CD14-positive monocyte (primary cell): ENCODE results near the gene GFPT2. TPM values are rescaled to one million over a fixed set of nuclear protein-coding genes. Genes with fewer than 3 reads are reported as not detected.

Experiments
- DNase-seq, 3 donors: peaks; one replicate each; pipeline ENCODE4 v3.0.0-alpha.2; 2011 to 2022
- H2AFZ ChIP-seq: 2 replicates; pipeline ENCODE4 v1.6.0; 2012; ENCODE audit warnings: mild to moderate bottlenecking, low read depth, low read length, inconsistent platforms; ENCODE audit not compliant: insufficient read depth, poor library complexity, severe bottlenecking
- H3K27ac ChIP-seq, 2 donors: 1 replicate in 1 of 2; 2 replicates in 1 of 2; pipeline ENCODE4 v1.5.1; 2012 to 2013; ENCODE audit warnings: low read length in 2 of 2, control low read depth in 1 of 2, inconsistent platforms in 1 of 2, low read depth in 1 of 2, mild to moderate bottlenecking in 1 of 2
- H3K27me3 ChIP-seq, 2 donors: one replicate each; pipeline versions ENCODE4 v1.6.0 to v1.6.1; 2011 to 2013; ENCODE audit warnings: low read length in 2 of 2; ENCODE audit not compliant: control insufficient read depth in 2 of 2, insufficient read depth in 2 of 2
- H3K36me3 ChIP-seq, 2 donors: replicated peaks in 1 of 2; 1 replicate in 1 of 2; 2 replicates in 1 of 2; pipeline versions ENCODE4 v1.5.1 to v1.6.1; 2012 to 2013; ENCODE audit warnings: low read length in 2 of 2, control low read depth in 1 of 2, inconsistent platforms in 1 of 2, mild to moderate bottlenecking in 1 of 2; ENCODE audit not compliant: insufficient read depth in 2 of 2, control insufficient read depth in 1 of 2
- H3K4me1 ChIP-seq, 2 donors: 1 replicate in 1 of 2; 2 replicates in 1 of 2; pipeline versions ENCODE4 v1.5.1 to v1.6.1; 2012 to 2013; ENCODE audit warnings: low read length in 2 of 2, control low read depth in 1 of 2, inconsistent platforms in 1 of 2, mild to moderate bottlenecking in 1 of 2, moderate library complexity in 1 of 2; ENCODE audit not compliant: insufficient read depth in 2 of 2, control insufficient read depth in 1 of 2
- H3K4me2 ChIP-seq: replicated peaks from 2 replicates; pipeline ENCODE3; 2012; ENCODE audit warnings: low read length, moderate library complexity, mild to moderate bottlenecking; ENCODE audit not compliant: poor library complexity, severe bottlenecking; ENCODE audit errors: extremely low read depth
- H3K4me3 ChIP-seq, 3 experiments: fragments of 200-600 bp in 1 of 3; sonication (generic) in 1 of 3; replicated peaks in 1 of 3; 1 replicate in 2 of 3; 2 replicates in 1 of 3; pipeline ENCODE4 v1.5.1; 2011 to 2013; ENCODE audit warnings: low read length in 3 of 3, mild to moderate bottlenecking in 3 of 3, control low read depth in 2 of 3, low read depth in 2 of 3, inconsistent platforms in 1 of 3, moderate library complexity in 1 of 3
- H3K79me2 ChIP-seq: 2 replicates; pipeline ENCODE4 v1.6.0; 2012; ENCODE audit warnings: mild to moderate bottlenecking, control low read depth, inconsistent platforms, low read length, moderate library complexity; ENCODE audit not compliant: insufficient read depth
- H3K9ac ChIP-seq: 2 replicates; pipeline ENCODE4 v1.6.0; 2017; ENCODE audit warnings: low read length, mild to moderate bottlenecking; ENCODE audit not compliant: insufficient read depth, poor library complexity, severe bottlenecking
- H3K9me3 ChIP-seq, 2 donors: replicated peaks in 1 of 2; 1 replicate in 1 of 2; 2 replicates in 1 of 2; pipeline versions ENCODE4 v1.5.1 to v1.6.1; 2012 to 2013; ENCODE audit warnings: low read length in 2 of 2, control low read depth in 1 of 2; ENCODE audit not compliant: control insufficient read depth in 1 of 2, insufficient read depth in 1 of 2
- H4K20me1 ChIP-seq: 2 replicates; pipeline ENCODE4 v1.6.0; 2012; ENCODE audit warnings: mild to moderate bottlenecking, low read length, control low read depth, moderate library complexity; ENCODE audit not compliant: insufficient read depth
- H3K27ac Mint-ChIP-seq, 7 donors: one replicate each; pipeline ENCODE4 v1.8.0; 2020; ENCODE audit warnings: mild to moderate bottlenecking in 7 of 7, mixed read lengths in 7 of 7, moderate library complexity in 6 of 7, inconsistent platforms in 2 of 7
- H3K27me3 Mint-ChIP-seq, 3 donors: one replicate each; pipeline ENCODE4 v1.8.0; 2021 to 2022; ENCODE audit warnings: low read depth in 3 of 3, mild to moderate bottlenecking in 3 of 3, mixed read lengths in 3 of 3, moderate library complexity in 3 of 3, inconsistent platforms in 1 of 3
- H3K36me3 Mint-ChIP-seq, 2 donors: one replicate each; pipeline ENCODE4 v1.8.0; 2020; ENCODE audit warnings: mixed read lengths in 2 of 2, inconsistent platforms in 1 of 2, mild to moderate bottlenecking in 1 of 2
- H3K4me1 Mint-ChIP-seq: one replicate; pipeline ENCODE4 v1.8.0; 2020; ENCODE audit warnings: mild to moderate bottlenecking, mixed read lengths
- H3K4me3 Mint-ChIP-seq, 2 donors: one replicate each; pipeline ENCODE4 v1.8.0; 2020; ENCODE audit warnings: mild to moderate bottlenecking in 2 of 2, mixed read lengths in 2 of 2, moderate library complexity in 1 of 2
- H3K9me3 Mint-ChIP-seq, 7 donors: one replicate each; pipeline ENCODE4 v1.8.0; 2020 to 2022; ENCODE audit warnings: mixed read lengths in 7 of 7, mild to moderate bottlenecking in 6 of 7, moderate library complexity in 6 of 7, inconsistent platforms in 2 of 7
- WGBS: methylation state at CpG from one replicate; pipeline ENCODE4 v1.1.5; 2013; ENCODE audit warnings: missing lambda C conversion rate; ENCODE audit not compliant: insufficient coverage; 5-methylcytosine and 5-hydroxymethylcytosine counted together
- intact Hi-C, 2 donors: fragments of 100-400 bp; cut with micrococcal nuclease; formaldehyde crosslinking; loops; one replicate each; pipeline versions ENCODE4 v1.15.0 to v1.15.1; 2023
- polyA plus RNA-seq, 3 donors: library from polyadenylated mRNA; depleted of rRNA in 1 of 3; unstranded in 2 of 3; stranded (reverse) in 1 of 3; fragments of 300-500 nt in 2 of 3; fragments of >200 nt in 1 of 3; fragmentation: Illumina TruSeq in 2 of 3; gene quantifications; 1 replicate in 2 of 3; 2 replicates in 1 of 3; pipeline ENCODE4 v1.2.3, GENCODE V29; 2012 to 2021
- TF ChIP-seq, protein P1 (sequence below): fragments of 200-600 bp; IDR thresholded peaks from one replicate; pipeline ENCODE4 v1.8.0; 2022; ENCODE audit warnings: antibody characterized with exemption, mild to moderate bottlenecking

The GFPT2 gene
- polyA plus RNA-seq, 3 donors, result not detected

- peaks cover 1 to 10% (median 5%) of the 10 kb centered on the region in 3 donors for H3K27me3 Mint-ChIP-seq
- no peak overlapping the region for H3K4me3 Mint-ChIP-seq
- 81% methylated on average over 4 of the region's 10 CpGs for WGBS
Measured at GRCh38 chr5:180380441-180380840, 27.3 kb upstream of the GFPT2 start.

GRCh38 chr5:180379355-180380070 is 26.4 kb upstream of the GFPT2 start:
- H3K4me1 ChIP-seq, result no peaks in the 10 kb centered on the region
- DNase-seq, result peak in 1 of 3 donors; percentile 1
- Mint-ChIP-seq H3K36me3 (no peaks in the 10 kb centered on the region), H3K9me3 (peaks cover 0 to 3% (median 3%) of the 10 kb centered on the region in 7 donors), H3K4me1 (no peaks in the 10 kb centered on the region), H3K27ac (peak overlapping the region in 3 of 7 donors; percentile 28 to 67 (median 46)), H3K27me3 (peaks cover 0 to 8% (median 1%) of the 10 kb centered on the region in 3 donors), H3K4me3 (no peak overlapping the region)
- H4K20me1 ChIP-seq, result no peaks in the 10 kb centered on the region
- H3K4me3 ChIP-seq, result no peak overlapping the region
- H3K9me3 ChIP-seq, result no peaks in the 10 kb centered on the region
- TF ChIP-seq, protein P1, sequence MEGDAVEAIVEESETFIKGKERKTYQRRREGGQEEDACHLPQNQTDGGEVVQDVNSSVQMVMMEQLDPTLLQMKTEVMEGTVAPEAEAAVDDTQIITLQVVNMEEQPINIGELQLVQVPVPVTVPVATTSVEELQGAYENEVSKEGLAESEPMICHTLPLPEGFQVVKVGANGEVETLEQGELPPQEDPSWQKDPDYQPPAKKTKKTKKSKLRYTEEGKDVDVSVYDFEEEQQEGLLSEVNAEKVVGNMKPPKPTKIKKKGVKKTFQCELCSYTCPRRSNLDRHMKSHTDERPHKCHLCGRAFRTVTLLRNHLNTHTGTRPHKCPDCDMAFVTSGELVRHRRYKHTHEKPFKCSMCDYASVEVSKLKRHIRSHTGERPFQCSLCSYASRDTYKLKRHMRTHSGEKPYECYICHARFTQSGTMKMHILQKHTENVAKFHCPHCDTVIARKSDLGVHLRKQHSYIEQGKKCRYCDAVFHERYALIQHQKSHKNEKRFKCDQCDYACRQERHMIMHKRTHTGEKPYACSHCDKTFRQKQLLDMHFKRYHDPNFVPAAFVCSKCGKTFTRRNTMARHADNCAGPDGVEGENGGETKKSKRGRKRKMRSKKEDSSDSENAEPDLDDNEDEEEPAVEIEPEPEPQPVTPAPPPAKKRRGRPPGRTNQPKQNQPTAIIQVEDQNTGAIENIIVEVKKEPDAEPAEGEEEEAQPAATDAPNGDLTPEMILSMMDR, result no peak
- H3K9ac ChIP-seq, result no peak overlapping the region
- no peak overlapping the region for H2AFZ ChIP-seq
- H3K27ac ChIP-seq, result no peak overlapping the region
- H3K79me2 ChIP-seq, result no peaks in the 10 kb centered on the region
- H3K36me3 ChIP-seq, result no peaks in the 10 kb centered on the region
- H3K4me2 ChIP-seq, result no peak overlapping the region
- intact Hi-C loops, result no loop called here
- 93% methylated on average over 22 of the region's 31 CpGs for WGBS
- H3K27me3 ChIP-seq, result no peaks in the 10 kb centered on the region

More at GRCh38 chr5:180380441-180380840, 27.3 kb upstream of the GFPT2 start:
- H3K9me3 ChIP-seq, result no peaks in the 10 kb centered on the region
- Mint-ChIP-seq H3K36me3 (no peaks in the 10 kb centered on the region), H3K27ac (no peak overlapping the region), H3K9me3 (peaks cover 0 to 7% (median 3%) of the 10 kb centered on the region in 7 donors), H3K4me1 (no peaks in the 10 kb centered on the region)
- no peaks in the 10 kb centered on the region for H3K36me3 ChIP-seq
- no peak overlapping the region for H2AFZ ChIP-seq
- no peak overlapping the region for H3K4me3 ChIP-seq
- H3K27me3 ChIP-seq, result no peaks in the 10 kb centered on the region
- no peak overlapping the region for H3K4me2 ChIP-seq
- no peak overlapping the region for H3K9ac ChIP-seq
- TF ChIP-seq, protein P1, result no peak
- H4K20me1 ChIP-seq, result no peaks in the 10 kb centered on the region
- no peak overlapping the region for H3K27ac ChIP-seq
- H3K79me2 ChIP-seq, result no peaks in the 10 kb centered on the region
- DNase-seq, result no peak
- H3K4me1 ChIP-seq, result no peaks in the 10 kb centered on the region
- intact Hi-C loops, result no loop called here
